Endometrium (tissue), 2 donors: ENCODE measurements around the gene CFI.

Experiments
- FAIRE-seq: peaks from 2 replicates; lab custom pipeline; 2012; peaks lifted over from hg19 to GRCh38; lab: Jason Lieb, UNC
- donor health status: control.
- donor health status: control.

The CFI gene

DNA sequence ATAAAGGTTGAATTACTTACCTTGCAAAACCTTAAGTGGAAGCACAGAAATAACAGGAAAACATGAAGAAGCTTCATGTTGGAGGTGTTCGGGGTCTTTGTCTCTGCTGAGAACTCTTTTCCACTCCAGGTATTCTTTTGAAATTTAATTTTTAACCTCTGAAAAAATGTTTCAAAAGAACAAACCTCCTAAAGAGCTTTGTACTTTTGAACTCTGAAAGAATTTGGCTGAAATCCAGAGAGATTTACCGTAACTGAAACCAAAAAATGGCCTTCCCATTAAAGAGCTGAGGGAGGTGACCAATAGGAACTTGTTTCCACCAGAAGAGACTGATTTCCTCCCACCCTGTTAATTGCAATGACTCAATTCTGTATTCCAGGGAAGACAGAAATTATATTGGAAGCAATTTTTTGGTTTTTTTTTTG is at the start of gene CFI:
Gene CFI (minus strand): TSS at position 105 of the 425 bp plus-strand sequence. CDS start 28 bp downstream, at position 77.
- peak; percentile 94 for FAIRE-seq

- FAIRE-seq, result no peak
Measured at GRCh38 chr4:109850601-109851000, 48.8 kb upstream of the CFI start.

- no peak for FAIRE-seq
Measured at GRCh38 chr4:109848501-109848900, 46.7 kb upstream of the CFI start.

GRCh38 chr4:109847896-109848442 is 46.2 kb upstream of the CFI start, which contains the start of gene LRIT3:
TSS of gene LRIT3 (plus strand) at chr4:109848107. CDS start at chr4:109848202, 95 bp downstream.
- no peak for FAIRE-seq

- no peak for FAIRE-seq
Measured at GRCh38 chr4:109846395-109847098, 44.7 kb upstream of the CFI start.

DNA sequence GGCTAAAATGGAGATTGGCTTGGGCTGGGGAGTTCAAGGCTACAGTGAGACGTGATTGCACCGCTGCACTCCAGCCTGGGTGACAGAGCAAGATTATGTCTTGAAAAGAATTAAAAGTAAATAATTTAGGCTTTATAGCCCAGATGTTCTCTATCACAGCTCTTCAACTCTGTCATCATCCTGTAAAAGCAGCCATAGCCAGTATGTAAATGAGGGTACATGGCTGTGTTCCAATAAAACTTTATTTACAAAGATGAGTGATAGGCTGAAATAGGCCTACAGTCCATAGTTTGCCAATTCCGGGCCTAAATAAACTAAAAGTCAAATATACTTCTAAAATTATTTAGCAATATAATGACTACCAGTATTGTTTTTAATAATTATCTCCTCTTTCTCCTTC is 35.2 kb upstream of the CFI start:
- no peak for FAIRE-seq

- FAIRE-seq, result no peak
Measured at GRCh38 chr4:109833756-109834155, 32.0 kb upstream of the CFI start.

DNA sequence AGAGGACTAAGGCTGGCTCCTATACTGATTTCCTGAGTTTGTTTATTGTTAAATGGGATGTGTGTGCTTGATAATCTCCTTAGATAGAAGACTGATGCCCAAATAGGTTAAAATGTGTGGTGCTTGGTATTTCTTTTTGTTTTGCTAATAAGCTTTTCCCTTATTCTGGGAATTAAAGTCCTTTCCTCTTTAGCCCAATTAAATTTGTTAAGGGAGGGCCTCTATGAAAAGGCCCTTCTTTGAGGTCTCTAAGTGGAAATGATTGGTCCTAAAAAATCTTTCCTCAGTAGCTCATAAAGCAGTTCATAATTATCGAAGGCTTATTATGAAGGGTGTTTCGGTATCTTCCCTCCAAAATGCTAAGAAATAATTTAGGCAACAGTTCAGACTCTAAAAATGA is 25.9 kb upstream of the CFI start, which contains the start of gene RRH:
Gene RRH (plus strand): TSS at position 301 of the 400 bp plus-strand sequence. CDS start 56 bp downstream, at position 357.
- no peak for FAIRE-seq

DNA sequence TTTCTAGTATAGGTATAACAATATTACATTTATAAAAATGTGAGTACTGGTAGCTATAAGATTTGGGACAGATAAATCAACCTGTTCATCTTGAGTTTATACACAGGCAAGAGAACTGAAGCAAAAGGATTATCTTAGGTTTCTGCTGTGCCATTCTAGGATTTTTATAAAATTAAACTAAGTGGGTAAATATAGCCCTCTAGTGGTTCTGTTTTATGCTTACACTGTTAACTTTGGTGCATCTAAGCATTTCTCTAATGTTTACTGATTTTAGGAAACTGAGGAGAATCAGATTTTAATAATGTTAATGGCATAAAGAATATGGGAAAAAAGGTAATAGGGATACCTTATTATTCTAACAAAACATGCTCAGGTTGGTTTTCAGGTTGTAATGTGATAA is 24.9 kb upstream of the CFI start:
- FAIRE-seq, result peak; percentile 80

DNA sequence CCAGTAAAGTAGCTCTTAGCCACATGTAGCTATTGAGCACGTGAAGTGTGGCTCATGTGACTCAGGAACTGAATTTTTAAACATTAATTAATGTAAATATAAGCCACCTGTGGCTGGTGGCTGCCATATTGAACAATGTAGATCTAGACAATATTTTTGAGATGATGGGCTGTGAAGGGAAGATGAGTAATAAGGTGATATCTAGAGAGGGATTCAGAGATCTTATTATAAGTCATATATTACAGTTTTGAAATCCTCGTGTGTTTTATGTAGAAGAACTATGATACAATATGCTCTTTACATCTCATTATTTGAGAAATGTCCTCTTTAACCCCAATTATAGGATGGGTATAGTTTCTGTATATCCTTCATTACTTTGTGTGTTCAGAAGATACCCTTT is 19.4 kb upstream of the CFI start:
- no peak for FAIRE-seq

DNA sequence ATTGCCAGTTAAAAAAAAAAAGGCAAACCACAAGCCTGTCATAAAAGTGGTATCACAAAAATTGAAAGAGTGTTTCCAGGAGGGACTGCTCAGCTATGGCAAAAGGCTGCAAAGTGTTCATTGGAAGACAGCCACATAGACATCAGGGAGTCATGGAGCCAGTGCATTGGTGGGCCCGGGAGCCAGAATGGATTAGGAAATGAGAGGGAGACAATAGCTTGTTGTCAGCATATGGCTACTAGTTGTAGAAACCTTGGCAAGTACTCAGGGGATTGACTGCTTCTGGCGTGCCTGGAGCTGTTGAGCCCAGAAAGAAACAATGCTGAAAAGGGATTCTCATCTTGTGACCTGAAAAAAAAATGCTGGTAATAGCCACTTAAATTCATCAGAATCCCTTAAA is 18.8 kb upstream of the CFI start:
- no peak for FAIRE-seq

DNA sequence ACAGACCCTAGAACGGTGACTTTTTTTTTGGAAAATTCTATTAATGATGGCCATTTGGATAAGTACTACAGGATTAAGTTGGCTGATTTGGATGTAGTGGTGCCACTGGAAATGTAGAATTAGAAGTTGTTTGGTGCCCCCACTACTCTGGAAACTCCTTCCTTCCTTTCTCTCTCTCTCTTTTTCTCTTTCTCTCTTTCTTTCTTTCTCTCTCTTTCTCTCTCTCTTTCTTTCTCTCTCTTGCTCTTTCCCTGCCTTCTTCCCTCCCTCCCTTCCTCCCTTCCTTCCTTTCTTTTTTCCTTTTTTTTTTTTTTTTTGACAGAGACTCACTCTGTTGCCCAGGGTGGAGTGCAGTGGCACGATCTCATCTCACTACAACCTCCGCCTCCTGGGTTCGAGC is 16.5 kb upstream of the CFI start:
- FAIRE-seq, result no peak

GRCh38 chr4:109816894-109817293 is 15.1 kb upstream of the CFI start:
- no peak for FAIRE-seq

DNA sequence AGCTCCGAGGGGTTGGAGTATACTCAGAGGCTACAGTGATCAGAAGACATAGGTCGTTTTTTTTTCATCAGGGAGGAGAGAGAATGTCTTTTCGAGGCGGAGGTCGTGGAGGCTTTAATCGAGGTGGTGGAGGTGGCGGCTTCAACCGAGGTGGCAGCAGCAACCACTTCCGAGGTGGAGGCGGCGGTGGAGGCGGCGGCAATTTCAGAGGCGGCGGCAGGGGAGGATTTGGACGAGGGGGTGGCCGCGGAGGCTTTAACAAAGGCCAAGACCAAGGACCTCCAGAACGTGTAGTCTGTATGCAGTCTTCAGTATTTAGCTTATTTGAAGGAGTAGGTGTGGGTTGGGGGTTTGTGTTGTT is 14.3 kb upstream of the CFI start:
- no peak for FAIRE-seq

GRCh38 chr4:109815151-109816081 is 13.6 kb upstream of the CFI start, which contains the start of gene GAR1:
TSS of gene GAR1 (plus strand) at chr4:109815762. CDS start at chr4:109816165, 403 bp downstream.
- peak; percentile 94 for FAIRE-seq

DNA sequence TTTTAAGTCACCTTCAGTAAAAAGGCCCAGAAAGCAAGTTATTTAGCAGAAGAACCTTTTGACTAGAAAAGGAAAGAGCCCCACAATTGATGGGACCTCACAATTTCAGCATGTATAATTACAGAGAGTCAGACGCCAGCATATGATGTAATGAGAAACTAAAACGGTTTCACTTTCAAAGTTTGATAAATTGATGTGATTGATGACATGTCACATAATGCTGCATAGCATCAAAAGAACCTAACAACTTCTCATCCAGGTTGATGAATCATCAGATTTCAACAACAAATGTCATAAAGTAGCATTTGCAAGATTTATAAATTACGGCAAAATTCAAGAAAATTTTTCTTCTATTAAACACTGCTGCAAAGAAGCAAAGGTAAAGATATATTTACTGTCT is 9.9 kb upstream of the CFI start:
- no peak for FAIRE-seq

- no peak for FAIRE-seq
Measured at GRCh38 chr4:109810552-109811387, 9.0 kb upstream of the CFI start.

- FAIRE-seq, result no peak
Measured at GRCh38 chr4:109809655-109810054, 7.9 kb upstream of the CFI start.

DNA sequence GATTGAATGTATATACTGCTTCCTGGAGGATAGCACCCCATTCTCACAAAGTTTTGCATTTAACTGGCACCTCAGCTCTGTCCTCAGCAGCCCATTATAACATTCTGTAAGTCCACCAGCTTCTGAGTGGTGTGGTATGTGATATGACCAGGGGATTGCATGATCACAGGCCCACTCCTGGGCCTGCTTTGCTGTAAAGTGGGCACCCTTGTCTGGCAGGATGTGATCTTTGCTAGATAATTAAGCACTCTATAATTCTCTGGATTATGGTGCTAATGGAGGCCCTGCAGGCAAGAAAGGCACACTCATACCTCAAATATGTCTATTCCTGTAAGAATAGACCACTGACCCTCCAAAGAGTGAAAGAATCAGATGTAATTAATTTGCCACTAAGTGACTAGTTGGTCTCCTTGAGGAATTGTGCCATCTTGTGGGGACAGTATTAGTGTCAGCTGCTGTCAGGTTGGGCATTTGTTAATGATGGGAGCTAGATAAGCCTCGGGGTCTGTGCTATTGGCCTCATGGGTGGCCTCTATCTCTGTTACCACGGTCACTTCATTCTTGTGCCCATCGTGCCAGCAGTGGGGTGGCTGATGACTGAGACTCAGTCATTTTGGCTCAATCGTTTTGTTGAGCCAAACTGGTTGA is 2.2 kb upstream of the CFI start:
- no peak for FAIRE-seq

GRCh38 chr4:109801099-109801789 is 555 bp downstream of the CFI start:
- FAIRE-seq, result no peak

DNA sequence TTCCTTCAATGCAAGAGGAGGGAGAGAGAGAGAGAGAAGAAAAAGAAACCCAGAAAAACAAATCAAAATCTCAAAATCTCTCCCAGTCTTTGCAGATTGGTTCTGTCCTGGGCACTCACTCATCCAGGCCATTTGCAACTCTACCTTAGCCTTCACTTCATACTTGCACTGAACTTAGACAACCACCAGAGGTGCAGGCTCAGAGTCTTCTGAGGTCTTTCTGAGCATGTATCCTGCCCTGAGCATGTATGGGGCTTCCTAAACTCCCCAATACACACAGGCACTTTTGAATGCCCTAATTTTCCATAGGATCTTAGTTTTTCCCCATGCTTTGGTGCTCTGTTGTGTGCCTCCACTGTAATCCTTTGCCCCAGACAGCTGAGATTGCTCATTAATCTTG is 2.9 kb downstream of the CFI start:
- no peak for FAIRE-seq
